Mesenteric fat pad (tissue), 1 donor: ENCODE data around the gene ASB2. TPM values are rescaled to one million over a fixed set of nuclear protein-coding genes. Genes with fewer than 3 reads are reported as not detected.

Source experiments
- DNase-seq: peaks from one replicate; pipeline ENCODE4 v3.0.0-alpha.2; 2020; ENCODE audit warnings: low spot score
- total RNA-seq: library from RNA; stranded (reverse); fragmentation: NEBNext Ultra II Directional; extraction: Animal tissue kit (Norgen Biotek cat#: 25700); gene quantifications from one replicate; pipeline ENCODE4 v1.2.1, GENCODE V29; 2021
- donor health status: DM: yes; HTN: yes; CAD: no.

Gene ASB2
- total RNA-seq, 1 donor from 2014 or later, result 1.2 TPM

GRCh38 chr14:93930296-93930988 lies 45.9 kb downstream of the ASB2 start:
- no peak for DNase-seq

DNA sequence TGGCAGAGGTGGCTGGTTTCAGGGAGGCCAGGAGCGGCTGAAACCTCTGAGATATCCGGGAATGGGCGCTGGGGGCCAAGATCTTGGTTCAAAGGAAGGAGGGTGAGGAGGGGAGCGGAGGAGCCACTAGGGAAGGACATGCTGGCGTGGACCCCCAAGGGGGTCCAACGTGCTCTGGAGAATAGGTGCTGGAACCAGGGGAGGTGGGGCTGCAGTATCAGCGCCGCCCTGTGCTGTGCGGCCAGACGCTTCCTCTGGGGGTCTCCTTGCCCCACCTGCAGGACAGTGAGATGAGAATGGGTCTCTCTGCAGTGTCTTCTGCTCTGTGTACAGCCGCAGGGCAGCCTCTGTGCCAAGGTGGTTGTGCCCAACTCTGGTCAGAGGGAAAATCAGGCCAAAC lies 46.7 kb downstream of the ASB2 start:
- no peak for DNase-seq

- no peak for DNase-seq
These were observed 47.3 kb downstream of the ASB2 start for GRCh38 chr14:93929048-93929535.

GRCh38 chr14:93928184-93929047 lies 48.0 kb downstream of the ASB2 start:
- DNase-seq, result no peak

GRCh38 chr14:93927800-93928145 lies 48.6 kb downstream of the ASB2 start:
- no peak for DNase-seq

DNA sequence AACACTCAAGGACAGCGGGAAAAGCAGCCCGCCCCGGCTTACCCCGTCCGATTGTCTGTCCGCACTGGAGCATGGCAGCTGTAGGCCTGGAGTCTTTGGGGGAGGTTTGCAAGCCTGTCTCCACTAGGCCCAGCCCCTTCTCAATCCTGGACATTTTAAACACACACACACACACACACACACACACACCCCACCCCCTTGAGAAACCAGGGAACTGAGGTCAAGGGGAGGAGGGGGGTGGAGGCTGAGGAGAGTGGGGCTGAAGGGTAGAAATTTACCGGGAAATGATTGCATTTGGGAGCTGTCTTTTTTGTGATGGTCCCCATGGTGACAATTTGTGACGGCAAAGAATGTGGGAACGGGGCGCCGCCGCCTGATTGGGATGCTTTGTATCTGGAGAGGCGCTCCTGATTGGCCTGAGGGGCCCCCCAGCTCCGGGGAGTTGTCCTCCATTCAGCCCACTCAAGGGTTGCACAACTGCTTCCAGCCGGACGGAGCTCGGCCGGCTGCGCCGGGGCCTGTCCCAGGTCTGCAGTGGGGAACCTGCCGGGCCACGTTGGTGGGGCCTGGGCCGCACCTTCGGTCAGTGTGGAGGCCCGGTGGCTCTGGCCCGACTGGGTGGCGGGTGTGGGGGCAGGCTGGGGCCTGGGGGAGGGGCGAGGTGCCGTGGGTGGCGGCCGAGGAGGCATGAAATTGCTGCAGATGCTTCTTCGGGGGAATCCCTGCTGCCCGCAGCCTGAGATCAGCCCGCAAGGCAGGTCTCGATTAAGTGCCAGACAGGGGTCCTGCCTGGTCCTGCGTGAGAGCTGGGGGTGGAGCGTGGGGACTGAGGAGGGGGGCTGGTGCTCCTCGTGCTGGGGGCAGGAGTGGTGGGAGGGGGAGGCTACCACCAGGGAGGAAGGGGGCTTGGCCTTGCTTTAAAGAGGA lies 49.2 kb downstream of the ASB2 start, which contains the start of gene FAM181A:
FAM181A (plus strand) TSS at position 472 of the 927 bp plus-strand sequence. CDS start 942 bp downstream, outside the sequence.
- DNase-seq, result no peak

DNA sequence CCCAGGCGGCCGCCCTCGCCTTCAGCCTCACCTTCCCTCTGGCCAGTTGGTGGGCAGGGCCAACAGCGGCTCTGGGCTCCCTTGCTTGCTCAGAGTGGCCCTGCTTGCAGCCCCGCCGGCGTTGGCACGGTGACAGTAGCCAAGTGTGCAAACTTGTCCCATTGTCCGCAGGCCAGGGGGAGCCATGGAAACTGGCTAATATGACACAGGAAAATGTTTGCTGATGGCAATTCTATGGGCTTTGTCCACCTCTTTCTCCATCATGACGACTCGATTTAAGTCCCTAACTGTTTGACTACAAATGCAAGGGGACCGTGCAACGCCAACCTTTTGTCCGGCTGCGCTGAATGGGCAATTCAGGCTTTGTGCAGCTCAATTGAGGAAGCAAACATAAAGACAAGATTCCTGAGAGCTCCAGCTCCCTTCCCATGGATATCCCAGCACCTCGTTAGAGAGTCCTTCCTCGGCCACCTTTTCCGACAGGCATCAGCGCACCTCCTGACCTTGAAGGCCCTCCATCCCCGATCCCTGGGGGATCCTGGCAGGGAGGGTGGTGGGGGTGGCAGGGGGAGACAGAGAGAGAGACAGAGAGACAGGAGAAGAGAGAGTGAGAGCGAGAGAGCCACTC lies 50.0 kb downstream of the ASB2 start:
- no peak for DNase-seq

GRCh38 chr14:93925374-93925895 lies 50.9 kb downstream of the ASB2 start:
- DNase-seq, result no peak

DNA sequence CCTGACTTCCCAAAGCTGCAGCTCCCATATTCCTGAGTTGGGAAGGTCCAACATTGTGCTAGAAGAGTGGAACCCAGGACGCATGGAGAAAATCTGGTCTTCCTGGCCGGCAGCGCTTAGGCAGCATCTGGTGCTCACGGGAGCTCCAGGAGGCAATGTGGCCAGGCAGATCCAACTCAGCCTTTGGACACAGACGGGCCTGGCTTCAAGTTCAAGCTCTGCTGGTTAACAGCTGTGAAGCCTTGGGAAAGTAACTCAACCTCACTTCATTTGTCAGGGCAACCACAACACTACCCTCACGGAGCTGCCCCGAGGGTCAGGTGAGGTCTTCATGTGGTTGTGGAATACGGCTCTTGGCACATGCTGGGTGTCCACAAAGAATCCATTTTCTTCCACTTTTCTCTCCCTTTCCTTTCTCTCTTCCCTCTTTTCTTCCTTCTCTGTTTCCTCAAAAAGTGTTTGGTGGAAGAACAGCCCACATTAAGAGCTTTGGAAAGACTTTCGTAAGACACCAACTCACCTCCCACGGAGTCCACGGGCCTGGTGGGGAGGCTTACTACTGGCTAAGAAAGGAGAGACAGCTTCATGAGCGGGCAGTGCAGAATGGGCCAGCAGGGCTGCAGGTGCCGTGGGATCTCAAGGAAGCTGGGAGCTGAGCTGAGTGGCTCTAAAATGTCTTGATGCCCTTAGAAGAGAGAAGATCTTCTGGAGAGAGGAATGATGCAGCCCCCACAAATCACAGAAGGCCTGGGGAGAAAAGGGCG lies 51.6 kb downstream of the ASB2 start:
- DNase-seq, result no peak

DNA sequence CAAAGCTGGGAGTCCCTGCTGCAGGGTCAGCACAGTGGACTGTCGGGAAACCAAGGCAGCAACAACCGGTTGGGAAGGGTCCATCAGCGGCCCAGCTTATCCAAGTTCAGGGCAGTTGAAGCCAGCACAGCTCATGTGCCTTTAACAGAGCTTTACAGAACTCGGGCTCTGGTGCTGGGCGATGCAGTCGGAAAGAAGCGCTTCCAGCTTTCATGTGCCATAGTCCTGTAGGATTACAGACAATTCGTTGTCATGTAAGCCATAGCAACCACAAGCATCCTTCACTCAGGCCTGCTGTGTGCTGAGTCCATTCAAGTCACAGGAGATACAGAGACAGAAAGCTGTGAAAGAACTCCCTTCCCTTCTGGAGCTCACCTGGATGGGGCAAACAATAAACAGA lies 52.7 kb downstream of the ASB2 start:
- no peak for DNase-seq

- no peak for DNase-seq
These were observed 55.2 kb downstream of the ASB2 start for GRCh38 chr14:93921001-93921806.

DNA sequence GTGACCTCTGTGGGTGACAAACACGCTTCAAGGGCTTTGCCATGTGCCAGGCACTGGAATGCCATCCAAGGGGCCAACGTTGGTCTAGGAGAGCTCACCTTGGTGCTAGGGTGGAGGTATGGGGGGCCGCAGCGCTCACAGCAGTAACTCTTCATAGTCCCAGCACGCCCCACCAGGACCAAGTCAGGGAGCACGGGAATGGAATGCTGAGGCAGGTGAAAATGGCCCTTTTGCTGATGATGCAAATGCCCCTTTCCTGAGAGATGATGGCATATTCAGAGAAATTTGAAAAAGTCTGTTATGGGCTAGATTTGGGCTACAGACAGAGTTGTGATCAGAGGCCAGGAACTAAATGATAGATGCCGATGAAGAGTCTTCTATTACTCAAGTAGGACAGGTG lies 59.2 kb downstream of the ASB2 start:
- DNase-seq, result no peak

- DNase-seq, result no peak
These were observed 59.9 kb downstream of the ASB2 start for GRCh38 chr14:93916498-93916897.

DNA sequence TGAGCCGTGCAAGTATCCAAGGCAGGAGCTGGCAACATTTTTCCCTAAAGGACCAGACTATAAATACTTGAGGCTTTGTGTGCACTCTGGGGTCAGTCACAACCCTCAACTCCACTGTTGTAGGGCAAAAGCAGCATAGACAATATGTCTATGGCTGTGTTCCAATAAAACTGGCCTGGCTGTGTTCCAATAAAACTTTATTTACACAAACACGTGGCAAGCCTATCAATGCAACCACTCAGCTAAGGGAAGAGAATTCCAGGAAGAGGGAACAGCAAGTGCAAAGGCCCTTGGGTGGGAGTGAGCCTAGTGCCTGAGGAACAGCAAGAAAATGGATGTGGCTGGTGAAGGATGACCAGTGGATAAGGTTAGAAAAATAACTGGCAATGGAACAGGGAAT lies 60.6 kb downstream of the ASB2 start:
- no peak for DNase-seq

GRCh38 chr14:93915070-93915705 lies 61.2 kb downstream of the ASB2 start:
- DNase-seq, result no peak

GRCh38 chr14:93914278-93914677 lies 62.1 kb downstream of the ASB2 start:
- no peak for DNase-seq

DNA sequence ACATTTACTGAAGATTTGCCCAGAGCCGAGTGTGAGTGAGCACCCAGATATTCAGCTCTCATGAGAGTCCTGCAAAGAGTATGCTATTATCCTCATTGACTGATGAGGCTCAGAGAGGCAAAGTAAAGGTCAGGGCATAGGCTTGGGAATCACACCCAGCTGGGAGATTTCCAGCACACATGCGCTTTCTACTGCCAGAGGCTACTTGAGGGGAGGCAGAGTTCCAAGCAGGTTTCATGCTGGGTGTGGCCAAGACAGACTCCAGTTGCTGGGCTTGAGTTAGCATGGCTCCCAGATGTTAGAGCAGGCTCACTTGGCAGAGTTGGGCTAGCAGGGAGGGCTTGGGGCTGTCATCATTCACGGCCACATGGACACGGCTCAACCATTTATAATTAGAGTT lies 63.6 kb downstream of the ASB2 start:
- no peak for DNase-seq

DNA sequence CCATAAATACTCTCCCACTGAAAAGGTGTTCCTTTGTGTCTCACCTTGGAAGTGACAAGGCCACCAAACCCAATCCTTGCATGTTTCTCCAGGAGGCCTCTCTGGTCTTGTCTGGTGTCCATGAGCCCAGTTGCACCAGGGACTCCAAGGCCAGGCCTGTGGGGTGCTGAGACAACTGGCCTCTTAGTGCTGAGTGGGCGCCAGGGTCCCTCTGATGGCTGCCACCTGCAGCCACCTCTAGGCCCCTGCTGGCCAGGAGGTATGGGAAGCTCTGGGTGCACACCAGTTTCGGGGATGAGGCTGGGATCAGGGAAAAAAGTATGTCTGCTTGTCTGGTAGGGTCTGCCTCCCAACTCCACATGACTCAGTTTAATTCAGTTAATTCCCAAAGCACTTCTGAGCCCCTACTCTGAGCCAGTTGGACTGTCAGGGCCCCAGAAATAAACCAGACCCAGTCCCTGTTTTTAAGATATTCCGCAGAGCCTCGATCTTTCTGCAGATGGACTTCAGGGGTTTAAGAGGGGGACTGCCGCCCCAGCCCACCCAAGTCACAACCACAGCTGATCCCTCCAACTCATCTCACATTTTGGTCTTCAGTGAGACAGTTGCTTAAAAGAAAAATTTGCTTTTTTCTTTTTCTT lies 64.3 kb downstream of the ASB2 start:
- no peak for DNase-seq
